ENCODE measurements around the gene MPO. TPM values are rescaled to one million over a fixed set of nuclear protein-coding genes. Genes with fewer than 3 reads are reported as not detected.
A peak's percentile ranks its signal among the peaks of the same experiment; 100 is the strongest.

The MPO gene
- total and polyA plus RNA-seq, 2 experiments from 2014 or later = 0.13 TPM; not detected in 1

- H3K4me2 ChIP-seq = no peak overlapping the region
- no peak overlapping the region for H2AFZ ChIP-seq
- H3K4me3 ChIP-seq = no peak overlapping the region
- H3K9me3 ChIP-seq (ENCODE audit: low read depth) = no peaks in the 10 kb centered on the region
- H3K36me3 ChIP-seq (replicated peaks; ENCODE audit: insufficient read depth, low read depth) = no peaks in the 10 kb centered on the region
- no peaks in the 10 kb centered on the region for H3K9me2 ChIP-seq (replicated peaks; ENCODE audit: insufficient read depth)
- 85% methylated on average over 11 of the region's 11 CpGs for WGBS (ENCODE audit: low lambda C conversion rate, missing lambda C conversion rate)
- DNase-seq (ENCODE audit: low spot score) = no peak
- peaks cover 10% of the 10 kb centered on the region for H3K4me1 ChIP-seq (ENCODE audit: insufficient read depth)
- TF ChIP-seq EZH2phosphoT487 (IDR thresholded peaks at IDR 0.05; ENCODE audit: low read depth, severe bottlenecking, unreplicated experiment) = no peak
- no peak for TF ChIP-seq CTCF (IDR thresholded peaks at IDR 0.05; ENCODE audit: poor library complexity)
- TF ChIP-seq EZH2 (IDR thresholded peaks at IDR 0.05; ENCODE audit: borderline replicate concordance) = no peak
- H4K20me1 ChIP-seq (ENCODE audit: insufficient read depth, poor library complexity, severe bottlenecking) = no peaks in the 10 kb centered on the region
- no peaks in the 10 kb centered on the region for H3K27me3 ChIP-seq
- H3K79me2 ChIP-seq = no peaks in the 10 kb centered on the region
- no peak overlapping the region for H3K27ac ChIP-seq
These were observed 45.3 kb upstream of the MPO start for GRCh38 chr17:58325976-58326468.

- TF ChIP-seq CTCF (IDR thresholded peaks at IDR 0.05; ENCODE audit: poor library complexity) (no peak), EZH2phosphoT487 (IDR thresholded peaks at IDR 0.05; ENCODE audit: low read depth, severe bottlenecking, unreplicated experiment) (no peak), EZH2 (IDR thresholded peaks at IDR 0.05; ENCODE audit: borderline replicate concordance) (no peak)
- Histone ChIP-seq H3K9me3 (ENCODE audit: low read depth) (no peaks in the 10 kb centered on the region), H3K4me1 (ENCODE audit: insufficient read depth) (peaks cover 10% of the 10 kb centered on the region), H3K27ac (no peak overlapping the region), H3K9me2 (replicated peaks; ENCODE audit: insufficient read depth) (no peaks in the 10 kb centered on the region), H3K36me3 (replicated peaks; ENCODE audit: insufficient read depth, low read depth) (no peaks in the 10 kb centered on the region), H3K27me3 (no peaks in the 10 kb centered on the region), H3K4me2 (peak overlapping the region; percentile 98), H4K20me1 (ENCODE audit: insufficient read depth, poor library complexity, severe bottlenecking) (no peaks in the 10 kb centered on the region), H2AFZ (no peak overlapping the region), H3K79me2 (no peaks in the 10 kb centered on the region), H3K4me3 (peak overlapping the region; percentile 62)
- WGBS (ENCODE audit: low lambda C conversion rate, missing lambda C conversion rate) = 71% methylated on average over 11 of the region's 11 CpGs
- DNase-seq (ENCODE audit: low spot score) = peak; percentile 46
These were observed 44.6 kb upstream of the MPO start for GRCh38 chr17:58325289-58325726.

GRCh38 chr17:58324409-58325288 lies 43.9 kb upstream of the MPO start:
- peak; percentile 83 for DNase-seq (ENCODE audit: low spot score)
- H2AFZ ChIP-seq = peak overlapping the region; percentile 92

More at GRCh38 chr17:58324409-58325288, 43.9 kb upstream of the MPO start:
- Histone ChIP-seq H4K20me1 (ENCODE audit: insufficient read depth, poor library complexity, severe bottlenecking) (no peaks in the 10 kb centered on the region), H3K4me1 (ENCODE audit: insufficient read depth) (peaks cover 10% of the 10 kb centered on the region), H3K79me2 (no peaks in the 10 kb centered on the region), H3K4me2 (peak overlapping the region; percentile 98), H3K27me3 (no peaks in the 10 kb centered on the region), H3K9me2 (replicated peaks; ENCODE audit: insufficient read depth) (no peaks in the 10 kb centered on the region), H3K27ac (peak overlapping the region; percentile 55), H3K4me3 (peak overlapping the region; percentile 62), H3K9me3 (ENCODE audit: low read depth) (no peaks in the 10 kb centered on the region), H3K36me3 (replicated peaks; ENCODE audit: insufficient read depth, low read depth) (no peaks in the 10 kb centered on the region)
- WGBS (ENCODE audit: low lambda C conversion rate, missing lambda C conversion rate) = 22% methylated on average over 32 of the region's 66 CpGs
- TF ChIP-seq CTCF (IDR thresholded peaks at IDR 0.05; ENCODE audit: poor library complexity) (no peak), EZH2phosphoT487 (IDR thresholded peaks at IDR 0.05; ENCODE audit: low read depth, severe bottlenecking, unreplicated experiment) (no peak), EZH2 (IDR thresholded peaks at IDR 0.05; ENCODE audit: borderline replicate concordance) (no peak)

All from hepatocyte (in vitro differentiated cells).